Dendritic cell treated with granulocyte-macrophage colony-stimulating factor and Interleukin-4, amounts not matched to agents 40 ng/mL and 50 ng/mL, for 4 days (primary cell): ENCODE data around the gene SPIRE2.
"Not testable (repeated sequence)": the region's sequence is repeated elsewhere in the genome, so short reads cannot be mapped to it uniquely, and the experiment has no call there.

Source experiments
- H3K27ac Mint-ChIP-seq: one replicate; pipeline ENCODE4 v1.8.0; 2022; ENCODE audit warnings: mild to moderate bottlenecking, mixed read lengths
- H3K27me3 Mint-ChIP-seq: one replicate; pipeline ENCODE4 v1.8.0; 2022; ENCODE audit warnings: mild to moderate bottlenecking, mixed read lengths
- H3K36me3 Mint-ChIP-seq: one replicate; pipeline ENCODE4 v1.8.0; 2022; ENCODE audit warnings: low read depth, mixed read lengths
- H3K4me1 Mint-ChIP-seq: one replicate; pipeline ENCODE4 v1.8.0; 2022; ENCODE audit warnings: low read depth, mixed read lengths
- H3K4me3 Mint-ChIP-seq: one replicate; pipeline ENCODE4 v1.8.0; 2022; ENCODE audit warnings: mild to moderate bottlenecking, moderate library complexity, mixed read lengths
- H3K9me3 Mint-ChIP-seq: one replicate; pipeline ENCODE4 v1.8.0; 2022; ENCODE audit warnings: mixed read lengths
- intact Hi-C: fragments of 100-400 bp; cut with micrococcal nuclease; formaldehyde crosslinking; loops from one replicate; pipeline ENCODE4 v1.15.0; 2022

Gene SPIRE2

GRCh38 chr16:89860747-89861304 is 32.6 kb downstream of the SPIRE2 start:
- Mint-ChIP-seq H3K36me3 (no peaks in the 10 kb centered on the region), H3K27me3 (peaks cover 23% of the 10 kb centered on the region), H3K4me1 (peaks cover 58% of the 10 kb centered on the region), H3K4me3 (no peak overlapping the region), H3K27ac (peak overlapping the region; percentile 5), H3K9me3 (no peaks in the 10 kb centered on the region)
- intact Hi-C loops, result loop anchor here (2.0 to 5.0 kb wide), 3 partner anchors 34 to 160 kb away; partner anchors contain the start of genes SPATA2L and SPIRE2

GRCh38 chr16:89861648-89862047 is 33.4 kb downstream of the SPIRE2 start:
- Mint-ChIP-seq H3K4me3 (no peak overlapping the region), H3K27me3 (peaks cover 20% of the 10 kb centered on the region), H3K36me3 (no peaks in the 10 kb centered on the region), H3K9me3 (no peaks in the 10 kb centered on the region), H3K27ac (no peak overlapping the region), H3K4me1 (peaks cover 54% of the 10 kb centered on the region)
- intact Hi-C loops, result loop anchor here (2.0 to 5.0 kb wide), 3 partner anchors 34 to 161 kb away; partner anchors contain the start of genes SPATA2L and SPIRE2

- H3K4me1 Mint-ChIP-seq, result peaks cover 54% of the 10 kb centered on the region
- peak overlapping the region; percentile 95 for H3K27ac Mint-ChIP-seq
- peaks cover under 1% of the 10 kb centered on the region for H3K9me3 Mint-ChIP-seq
- intact Hi-C loops, result loop anchor here (5.0 kb wide), 2 partner anchors 35 to 100 kb away; partner anchors contain the start of gene SPIRE2
- H3K36me3 Mint-ChIP-seq, result no peaks in the 10 kb centered on the region
- H3K27me3 Mint-ChIP-seq, result peaks cover 16% of the 10 kb centered on the region
- H3K4me3 Mint-ChIP-seq, result peak overlapping the region; percentile 67
These were observed 34.5 kb downstream of the SPIRE2 start for GRCh38 chr16:89862732-89863131.

- no peaks in the 10 kb centered on the region for H3K36me3 Mint-ChIP-seq
- H3K4me1 Mint-ChIP-seq, result peaks cover 54% of the 10 kb centered on the region
- intact Hi-C loops, result loop anchor here (5.0 kb wide), 2 partner anchors 37 to 102 kb away; partner anchors contain the start of gene SPIRE2
- peak overlapping the region; percentile 95 for H3K27ac Mint-ChIP-seq
- peak overlapping the region; percentile 67 for H3K4me3 Mint-ChIP-seq
- peaks cover 9% of the 10 kb centered on the region for H3K27me3 Mint-ChIP-seq
- peaks cover 7% of the 10 kb centered on the region for H3K9me3 Mint-ChIP-seq
These were observed 35.7 kb downstream of the SPIRE2 start for GRCh38 chr16:89863741-89864526.

- Mint-ChIP-seq H3K36me3 (peaks cover 2% of the 10 kb centered on the region), H3K27me3 (peaks cover 6% of the 10 kb centered on the region), H3K4me1 (peaks cover 54% of the 10 kb centered on the region), H3K4me3 (no peak overlapping the region), H3K9me3 (peaks cover 7% of the 10 kb centered on the region), H3K27ac (peak overlapping the region; percentile 95)
- intact Hi-C loops, result loop anchor here (5.0 kb wide), 2 partner anchors 37 to 102 kb away; partner anchors contain the start of gene SPIRE2
These were observed 36.2 kb downstream of the SPIRE2 start for GRCh38 chr16:89864527-89864820.

GRCh38 chr16:89867918-89868317 is 39.6 kb downstream of the SPIRE2 start:
- Mint-ChIP-seq H3K27me3 (no peaks in the 10 kb centered on the region), H3K4me1 (peaks cover 35% of the 10 kb centered on the region), H3K27ac (no peak overlapping the region), H3K9me3 (peaks cover 7% of the 10 kb centered on the region), H3K36me3 (peaks cover 25% of the 10 kb centered on the region), H3K4me3 (no peak overlapping the region)
- intact Hi-C loops, result no loop called here

GRCh38 chr16:89869911-89870310 is 41.6 kb downstream of the SPIRE2 start:
- H3K27ac Mint-ChIP-seq, result no peak overlapping the region
- H3K4me1 Mint-ChIP-seq, result peaks cover 24% of the 10 kb centered on the region
- H3K4me3 Mint-ChIP-seq, result no peak overlapping the region
- no peaks in the 10 kb centered on the region for H3K27me3 Mint-ChIP-seq
- intact Hi-C loops, result no loop called here
- peaks cover 36% of the 10 kb centered on the region for H3K36me3 Mint-ChIP-seq
- H3K9me3 Mint-ChIP-seq, result peaks cover 7% of the 10 kb centered on the region

GRCh38 chr16:89870440-89870839 is 42.2 kb downstream of the SPIRE2 start:
- no peak overlapping the region for H3K27ac Mint-ChIP-seq
- H3K4me3 Mint-ChIP-seq, result no peak overlapping the region
- peaks cover 42% of the 10 kb centered on the region for H3K36me3 Mint-ChIP-seq
- intact Hi-C loops, result no loop called here
- H3K4me1 Mint-ChIP-seq, result peaks cover 24% of the 10 kb centered on the region
- peaks cover 7% of the 10 kb centered on the region for H3K9me3 Mint-ChIP-seq
- H3K27me3 Mint-ChIP-seq, result no peaks in the 10 kb centered on the region

GRCh38 chr16:89871895-89872294 is 43.6 kb downstream of the SPIRE2 start:
- Mint-ChIP-seq H3K4me3 (no peak overlapping the region), H3K36me3 (peaks cover 43% of the 10 kb centered on the region), H3K4me1 (peaks cover 21% of the 10 kb centered on the region), H3K27ac (no peak overlapping the region), H3K27me3 (no peaks in the 10 kb centered on the region), H3K9me3 (peaks cover 7% of the 10 kb centered on the region)
- intact Hi-C loops, result no loop called here

- Mint-ChIP-seq H3K27ac (peak within 1 kb of the TSS; percentile 100), H3K36me3 (peaks cover 56% of the 10 kb centered on the region), H3K9me3 (peaks cover under 1% of the 10 kb centered on the region), H3K4me3 (peak within 1 kb of the TSS; percentile 97), H3K4me1 (peaks cover 26% of the 10 kb centered on the region), H3K27me3 (no peaks in the 10 kb centered on the region)
- intact Hi-C loops, result no loop called here
These were observed 45.1 kb downstream of the SPIRE2 start, which contains the start of gene TCF25 for GRCh38 chr16:89873109-89873971. TSS of gene TCF25 (plus strand) at chr16:89873592. CDS start at chr16:89873668, 76 bp downstream.

- H3K27me3 Mint-ChIP-seq, result no peaks in the 10 kb centered on the region
These were observed 45.9 kb downstream of the SPIRE2 start for GRCh38 chr16:89873972-89874689.

GRCh38 chr16:89879123-89879522 is 50.8 kb downstream of the SPIRE2 start:
- H3K4me3 Mint-ChIP-seq, H3K9me3 Mint-ChIP-seq, intact Hi-C loops, H3K27me3 Mint-ChIP-seq, H3K27ac Mint-ChIP-seq: not testable (repeated sequence)
- H3K36me3 Mint-ChIP-seq, result peaks cover 76% of the 10 kb centered on the region
- peaks cover 22% of the 10 kb centered on the region for H3K4me1 Mint-ChIP-seq

More at GRCh38 chr16:89873972-89874689, 45.9 kb downstream of the SPIRE2 start:
- intact Hi-C loops, result no loop called here
- Mint-ChIP-seq H3K36me3 (peaks cover 64% of the 10 kb centered on the region), H3K27ac (peak overlapping the region; percentile 100), H3K4me3 (peak overlapping the region; percentile 97), H3K9me3 (no peaks in the 10 kb centered on the region), H3K4me1 (peaks cover 26% of the 10 kb centered on the region)
